ENCODE data around the gene MRTFA. TPM values are rescaled to one million over a fixed set of nuclear protein-coding genes. Genes with fewer than 3 reads are reported as not detected.
A peak's percentile ranks its signal among the peaks of the same experiment; 100 is the strongest.
"Not testable (repeated sequence)": the region's sequence is repeated elsewhere in the genome, so short reads cannot be mapped to it uniquely, and the experiment has no call there.

MRTFA gene
- total and polyA plus RNA-seq, 8 donors, result 11.1 to 706 (median 61.2) TPM

DNA sequence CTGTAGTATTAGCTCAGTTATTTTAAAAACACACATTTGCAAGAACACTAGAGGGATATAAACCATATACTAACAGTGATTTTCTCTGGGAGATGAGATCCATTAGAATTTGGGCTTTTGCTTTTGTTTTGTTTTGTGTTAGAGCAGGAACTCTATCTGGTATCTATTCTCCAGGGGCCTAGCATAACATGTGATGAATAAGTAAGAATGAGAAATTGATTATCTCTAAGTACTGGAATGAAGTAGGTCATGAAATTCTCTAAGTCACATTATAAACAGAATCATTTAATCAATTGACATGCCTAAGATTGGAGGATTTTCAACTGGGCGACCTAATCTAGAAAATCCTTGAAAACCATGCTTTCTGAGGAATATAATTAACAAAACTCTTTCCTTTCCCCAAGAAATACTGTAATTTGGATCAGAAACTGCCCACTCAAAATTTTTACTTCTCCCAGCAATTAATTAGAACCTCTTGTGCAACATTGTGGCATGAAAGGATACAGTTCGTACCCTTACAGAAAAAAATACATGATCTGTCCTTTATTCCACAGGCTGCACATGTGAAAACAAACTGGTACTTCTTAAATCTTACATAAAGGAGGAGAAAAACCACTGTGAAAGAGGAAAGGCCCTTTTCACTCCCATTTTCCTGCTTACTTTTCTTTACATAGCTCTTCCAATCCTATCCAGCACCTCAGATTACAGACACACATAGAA, 93.5 kb downstream of the MRTFA start:
- Histone ChIP-seq H3K27me3 (no peaks in the 10 kb centered on the region), H3K4me1 (peaks cover 3 to 27% (median 13%) of the 10 kb centered on the region in 4 donors), H3K36me3 (peaks cover 0 to 13% (median 9%) of the 10 kb centered on the region in 4 donors), H3K4me3 (no peak overlapping the region), H3K9me3 (no peaks in the 10 kb centered on the region), H3K27ac (no peak overlapping the region)
- 72 to 93% (median 89%) methylated on average over 2 of the region's 2 CpGs for WGBS, 5 donors
- DNase-seq, result no peak
- intact Hi-C loops (cut with DNase I; ENCODE audit: low total_unique reads), result no loop called here
- TF ChIP-seq POLR2AphosphoS5 (IDR thresholded peaks at IDR 0.05), result no peak
- no peak for TF ChIP-seq POLR2A (IDR thresholded peaks at IDR 0.05)
- no peak for TF ChIP-seq EP300 (IDR thresholded peaks at IDR 0.05)
- TF ChIP-seq, protein P1, sequence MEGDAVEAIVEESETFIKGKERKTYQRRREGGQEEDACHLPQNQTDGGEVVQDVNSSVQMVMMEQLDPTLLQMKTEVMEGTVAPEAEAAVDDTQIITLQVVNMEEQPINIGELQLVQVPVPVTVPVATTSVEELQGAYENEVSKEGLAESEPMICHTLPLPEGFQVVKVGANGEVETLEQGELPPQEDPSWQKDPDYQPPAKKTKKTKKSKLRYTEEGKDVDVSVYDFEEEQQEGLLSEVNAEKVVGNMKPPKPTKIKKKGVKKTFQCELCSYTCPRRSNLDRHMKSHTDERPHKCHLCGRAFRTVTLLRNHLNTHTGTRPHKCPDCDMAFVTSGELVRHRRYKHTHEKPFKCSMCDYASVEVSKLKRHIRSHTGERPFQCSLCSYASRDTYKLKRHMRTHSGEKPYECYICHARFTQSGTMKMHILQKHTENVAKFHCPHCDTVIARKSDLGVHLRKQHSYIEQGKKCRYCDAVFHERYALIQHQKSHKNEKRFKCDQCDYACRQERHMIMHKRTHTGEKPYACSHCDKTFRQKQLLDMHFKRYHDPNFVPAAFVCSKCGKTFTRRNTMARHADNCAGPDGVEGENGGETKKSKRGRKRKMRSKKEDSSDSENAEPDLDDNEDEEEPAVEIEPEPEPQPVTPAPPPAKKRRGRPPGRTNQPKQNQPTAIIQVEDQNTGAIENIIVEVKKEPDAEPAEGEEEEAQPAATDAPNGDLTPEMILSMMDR (IDR thresholded peaks at IDR 0.05), result no peak

DNA sequence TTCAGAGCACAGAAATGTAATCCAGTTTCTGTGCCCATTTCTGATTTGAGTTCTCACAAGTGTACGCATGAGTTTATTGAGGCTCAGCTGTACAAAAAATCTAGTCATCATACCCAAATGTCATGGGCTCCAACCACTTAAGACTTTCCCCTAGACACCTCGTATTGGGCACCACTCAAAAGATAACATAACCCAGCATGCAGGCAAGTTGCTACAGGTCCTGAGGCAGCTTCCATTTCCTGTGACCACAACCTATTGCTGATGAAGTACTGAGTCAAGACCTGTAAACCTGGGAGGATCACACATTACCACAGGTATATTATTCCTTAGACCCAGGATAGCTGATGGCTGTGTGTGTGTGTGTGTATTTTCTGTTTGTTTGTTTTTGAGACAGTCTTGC, 95.2 kb downstream of the MRTFA start:
- H3K36me3 ChIP-seq, result peaks cover 0 to 8% (median 1%) of the 10 kb centered on the region in 4 donors
- TF ChIP-seq, protein P1 (IDR thresholded peaks at IDR 0.05), result no peak
- no peak for TF ChIP-seq POLR2A (IDR thresholded peaks at IDR 0.05)
- TF ChIP-seq EP300 (IDR thresholded peaks at IDR 0.05), result no peak
- peaks cover 3 to 27% (median 13%) of the 10 kb centered on the region in 4 donors for H3K4me1 ChIP-seq
- H3K9me3 ChIP-seq, result no peaks in the 10 kb centered on the region
- H3K4me3 ChIP-seq, result no peak overlapping the region
- H3K27ac ChIP-seq, result no peak overlapping the region
- intact Hi-C loops (cut with DNase I; ENCODE audit: low total_unique reads), result no loop called here
- no peak for DNase-seq
- no peaks in the 10 kb centered on the region for H3K27me3 ChIP-seq
- WGBS, 5 donors, result 64 to 73% (median 70%) methylated on average over 2 of the region's 2 CpGs

DNA sequence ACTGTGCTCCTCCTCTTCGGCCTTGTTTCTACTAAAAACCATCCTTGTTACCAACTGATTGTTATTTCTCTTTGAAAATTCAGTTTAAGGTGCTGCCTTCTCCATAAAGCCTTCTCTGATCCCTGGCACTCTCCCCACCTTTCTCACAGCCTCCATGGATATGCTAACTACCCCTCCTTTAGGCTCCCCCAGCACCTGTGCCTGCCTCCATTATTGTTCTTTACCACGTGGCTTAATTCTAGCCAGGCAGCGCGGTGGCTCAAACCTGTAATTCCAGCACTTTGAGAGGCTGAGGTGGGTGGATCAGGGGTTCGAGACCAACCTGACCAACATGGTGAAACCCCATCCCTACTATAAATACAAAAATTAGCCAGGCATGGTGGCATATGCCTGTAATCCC, 96.3 kb downstream of the MRTFA start:
- 94 to 98% (median 98%) methylated on average over 5 of the region's 5 CpGs for WGBS, 5 donors
- DNase-seq, result no peak
- intact Hi-C loops (cut with DNase I; ENCODE audit: low total_unique reads), result no loop called here
- H3K27ac ChIP-seq, result no peak overlapping the region
- H3K9me3 ChIP-seq, result no peaks in the 10 kb centered on the region
- no peaks in the 10 kb centered on the region for H3K27me3 ChIP-seq
- no peak overlapping the region for H3K4me3 ChIP-seq
- peaks cover 4 to 32% (median 17%) of the 10 kb centered on the region in 4 donors for H3K4me1 ChIP-seq
- TF ChIP-seq, protein P1 (IDR thresholded peaks at IDR 0.05), result no peak
- no peak for TF ChIP-seq EP300 (IDR thresholded peaks at IDR 0.05)
- TF ChIP-seq POLR2AphosphoS5 (IDR thresholded peaks at IDR 0.05), result no peak
- no peak for TF ChIP-seq POLR2A (IDR thresholded peaks at IDR 0.05)
- no peaks in the 10 kb centered on the region for H3K36me3 ChIP-seq

DNA sequence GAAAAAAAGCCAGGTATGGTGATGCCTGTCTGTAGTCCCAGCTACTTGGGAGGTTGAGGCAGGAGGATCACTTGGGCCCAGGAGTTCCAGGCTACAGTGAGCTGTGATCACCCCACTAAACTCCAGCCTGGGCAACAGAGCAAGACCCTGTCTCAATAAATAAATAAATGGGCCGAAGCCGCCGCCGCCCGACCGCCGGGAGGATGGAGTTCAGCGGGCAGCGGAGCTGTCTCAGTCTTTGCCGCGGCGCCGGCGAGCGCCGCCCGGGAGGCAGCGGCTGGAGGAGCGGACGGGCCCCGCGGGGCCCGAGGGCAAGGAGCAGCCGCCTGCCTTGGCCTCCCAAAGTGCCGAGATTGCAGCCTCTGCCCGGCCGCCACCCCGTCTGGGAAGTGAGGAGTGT, 100.4 kb downstream of the MRTFA start:
- H3K36me3 ChIP-seq; DNase-seq; H3K4me3 ChIP-seq; H3K27ac ChIP-seq; H3K9me3 ChIP-seq; intact Hi-C loops (cut with DNase I; ENCODE audit: low total_unique reads); H3K27me3 ChIP-seq: not testable (repeated sequence)
- H3K4me1 ChIP-seq, result peaks cover 33 to 48% (median 41%) of the 10 kb centered on the region in 4 donors
- 88 to 100% (median 98%) methylated on average over 1 to 24 of the region's 28 CpGs for WGBS, 5 donors

DNA sequence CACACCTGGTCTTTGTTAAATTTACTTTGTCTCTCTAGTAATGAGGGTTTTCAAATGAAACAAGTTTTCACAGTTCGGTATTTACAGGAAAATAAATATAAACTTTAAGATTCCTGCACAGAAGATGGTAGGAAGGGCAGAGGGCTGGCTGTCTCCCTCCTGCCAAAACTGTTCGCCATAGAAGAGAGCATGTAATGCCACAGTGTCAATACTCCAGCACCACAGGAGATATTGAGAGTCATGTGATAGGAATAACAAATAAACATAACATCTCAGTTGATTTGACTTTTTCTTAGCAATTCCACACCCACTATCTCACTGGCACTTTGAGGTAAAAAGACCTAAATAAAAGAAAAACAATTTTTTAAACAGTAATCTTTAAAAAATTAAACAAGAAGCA, 100.9 kb downstream of the MRTFA start:
- intact Hi-C loops (cut with DNase I; ENCODE audit: low total_unique reads), result no loop called here
- peak overlapping the region in 3 of 5 donors; percentile 62 to 75 (median 75) for H3K27ac ChIP-seq
- no peaks in the 10 kb centered on the region for H3K9me3 ChIP-seq
- no peaks in the 10 kb centered on the region for H3K36me3 ChIP-seq
- TF ChIP-seq, protein P1 (IDR thresholded peaks at IDR 0.05), result no peak
- TF ChIP-seq POLR2AphosphoS5 (IDR thresholded peaks at IDR 0.05), result no peak
- TF ChIP-seq EP300 (IDR thresholded peaks at IDR 0.05), result no peak
- TF ChIP-seq POLR2A (IDR thresholded peaks at IDR 0.05), result no peak
- peaks cover 33 to 48% (median 42%) of the 10 kb centered on the region in 4 donors for H3K4me1 ChIP-seq
- no peak overlapping the region for H3K4me3 ChIP-seq
- DNase-seq, result no peak
- WGBS, 5 donors, result 46 to 70% (median 61%) methylated on average over 2 of the region's 2 CpGs
- H3K27me3 ChIP-seq, result no peaks in the 10 kb centered on the region
